ENCODE measurements around the gene SLF2.

- TF ChIP-seq CTCF (conservative IDR thresholded peaks at IDR 0.05) (no peak), ZFX (IDR thresholded peaks at IDR 0.05) (no peak)
These were observed 89.7 kb downstream of the SLF2 start for GRCh38 chr10:101002456-101002855.

Measured in C4-2B (cell line).